HepG2 (cell line): ENCODE measurements around the gene SSNA1. TPM values are rescaled to one million over a fixed set of nuclear protein-coding genes. Genes with fewer than 3 reads are reported as not detected.

Experiments
- CCDC6 ChIP-seq: sonication (generic); formaldehyde crosslinking; IDR thresholded peaks from 2 replicates; pipeline ENCODE4 v1.8.1; 2022; ENCODE audit warnings: mild to moderate bottlenecking, missing genetic modification reagents, moderate library complexity
- EP300 ChIP-seq, 3 experiments: sonication (generic) in 1 of 3; formaldehyde crosslinking in 1 of 3; IDR thresholded peaks; 2 replicates each; pipeline versions ENCODE4 v1.5.1 to v1.6.1; 2011 to 2020; ENCODE audit warnings: low read depth in 2 of 3, low read length in 2 of 3, borderline replicate concordance in 1 of 3, improper control_type of control experiment in 1 of 3, mild to moderate bottlenecking in 1 of 3, missing genetic modification reagents in 1 of 3, moderate library complexity in 1 of 3
- ETV5 ChIP-seq: IDR thresholded peaks from 2 replicates; pipeline ENCODE4 v1.6.1; 2018; ENCODE audit warnings: missing biosample characterization, missing genetic modification reagents, inconsistent platforms, borderline replicate concordance
- GPBP1L1 ChIP-seq: sonication (generic); formaldehyde crosslinking; IDR thresholded peaks from 2 replicates; pipeline ENCODE4 v1.5.0; 2020; ENCODE audit warnings: mild to moderate bottlenecking, missing genetic modification reagents
- KDM6A ChIP-seq: IDR thresholded peaks from 2 replicates; pipeline ENCODE4 v1.6.1; 2016; ENCODE audit warnings: low read depth
- NFYC ChIP-seq: IDR thresholded peaks from 2 replicates; pipeline ENCODE4 v1.6.1; 2016; ENCODE audit warnings: missing genetic modification reagents, missing compliant biosample characterization
- NKX3-1 ChIP-seq: sonication (generic); formaldehyde crosslinking; IDR thresholded peaks from 2 replicates; pipeline ENCODE4 v1.5.0; 2020; ENCODE audit warnings: missing genetic modification reagents
- NR2F6 ChIP-seq, 2 experiments: IDR thresholded peaks; 2 replicates each; pipeline ENCODE4 v1.6.1; 2016; ENCODE audit warnings: antibody characterized with exemption in 1 of 2, mild to moderate bottlenecking in 1 of 2
- ONECUT2 ChIP-seq: sonication (generic); formaldehyde crosslinking; IDR thresholded peaks from 2 replicates; pipeline ENCODE4 v1.4.0; 2020; ENCODE audit warnings: missing genetic modification reagents
- POGZ ChIP-seq: sonication (generic); formaldehyde crosslinking; IDR thresholded peaks from 2 replicates; pipeline ENCODE4 v1.4.0; 2020; ENCODE audit warnings: mild to moderate bottlenecking, missing genetic modification reagents
- SRSF9 ChIP-seq: fragments of 200-400 bp; formaldehyde crosslinking; IDR thresholded peaks from 2 replicates; pipeline ENCODE4 v1.6.1; 2018; ENCODE audit warnings: borderline replicate concordance, mild to moderate bottlenecking, low read depth, low read length; ENCODE audit not compliant: insufficient read depth, poor library complexity, severe bottlenecking
- ZC3H4 ChIP-seq: sonication (generic); formaldehyde crosslinking; IDR thresholded peaks from 2 replicates; pipeline ENCODE4 v1.4.0; 2020; ENCODE audit warnings: missing genetic modification reagents, borderline replicate concordance
- ZHX2 ChIP-seq, 2 experiments: sonication (generic) in 1 of 2; formaldehyde crosslinking in 1 of 2; IDR thresholded peaks; 2 replicates each; pipeline versions ENCODE4 v1.6.1 to v1.9.0; 2014 to 2022; ENCODE audit warnings: antibody characterized with exemption in 1 of 2, borderline replicate concordance in 1 of 2, inconsistent platforms in 1 of 2, low read depth in 1 of 2, missing genetic modification reagents in 1 of 2
- ZNF597 ChIP-seq: sonication (generic); formaldehyde crosslinking; IDR thresholded peaks from 2 replicates; pipeline ENCODE4 v1.5.0; 2020; ENCODE audit warnings: missing genetic modification reagents
- ZNF782 ChIP-seq: sonication (generic); formaldehyde crosslinking; IDR thresholded peaks from 2 replicates; pipeline ENCODE4 v1.4.0; 2020; ENCODE audit warnings: missing genetic modification reagents, mild to moderate bottlenecking, borderline replicate concordance
- polyA plus RNA-seq, 8 experiments: library from polyadenylated mRNA; depleted of rRNA in 3 of 8; stranded (reverse) in 7 of 8; unstranded in 1 of 8; fragments of >200 nt; fragmentation: Illumina TruSeq in 4 of 8; extraction: Trizol in 4 of 8; gene quantifications; 2 replicates each; pipeline versions ENCODE4 v1.2.1 to v1.2.3, GENCODE V29; 2011 to 2016; ENCODE audit warnings: low read depth in 4 of 8, missing spikeins in 1 of 8, mixed read lengths in 1 of 8; ENCODE audit not compliant: insufficient read depth in 1 of 8
- total RNA-seq, 5 experiments: library from RNA; depleted of rRNA; stranded (reverse); fragments of >200 nt; fragmentation: Illumina TruSeq; extraction: Trizol; gene quantifications; 2 replicates each; pipeline ENCODE4 v1.2.3, GENCODE V29; 2016; ENCODE audit warnings: low read depth in 1 of 5

Gene SSNA1
- total and polyA plus RNA-seq, 2 of the 13 experiments (the other 11 are each of a cell fraction or from before 2014, with no cell fraction given), result 35.9 to 49.4 TPM

GRCh38 chr9:137138722-137139467 lies 49.6 kb upstream of the SSNA1 start, which contains the start of gene GRIN1 (continued):
- TF ChIP-seq POGZ (no peak), NR2F6 (IDR thresholded peaks at IDR 0.05) (no peak), NR2F6 (CRISPR knock-in tag; IDR thresholded peaks at IDR 0.05) (no peak), ZNF782 (CRISPR knock-in tag) (no peak), ZHX2 (IDR thresholded peaks at IDR 0.05; ENCODE audit: low read depth) (no peak), ZHX2 (CRISPR knock-in tag; IDR thresholded peaks at IDR 0.05; ENCODE audit: borderline replicate concordance) (peak; percentile 74; the same call in 1 of the 2 replicates), NFYC (no peak), NKX3-1 (peak; percentile 29; the same call in 1 of the 2 replicates), EP300 (IDR thresholded peaks at IDR 0.05; ENCODE audit: low read depth in 2 of 2, low read length in 2 of 2) (no peak), EP300 (CRISPR knock-in tag; IDR thresholded peaks at IDR 0.05; ENCODE audit: borderline replicate concordance) (no peak), CCDC6 (CRISPR knock-in tag) (peak; percentile 77; the same call in 1 of the 2 replicates), ZC3H4 (no peak), GPBP1L1 (CRISPR knock-in tag) (no peak), ONECUT2 (no peak), ZNF597 (CRISPR knock-in tag) (no peak), SRSF9 (no peak), KDM6A (CRISPR knock-in tag) (no peak), ETV5 (CRISPR knock-in tag) (no peak)
